ENCODE measurements around the gene ROS1. TPM values are rescaled to one million over a fixed set of nuclear protein-coding genes. Genes with fewer than 3 reads are reported as not detected.

ROS1 gene
- total and polyA plus RNA-seq, 4 donors: under 0.01 TPM; not detected in 3

DNA sequence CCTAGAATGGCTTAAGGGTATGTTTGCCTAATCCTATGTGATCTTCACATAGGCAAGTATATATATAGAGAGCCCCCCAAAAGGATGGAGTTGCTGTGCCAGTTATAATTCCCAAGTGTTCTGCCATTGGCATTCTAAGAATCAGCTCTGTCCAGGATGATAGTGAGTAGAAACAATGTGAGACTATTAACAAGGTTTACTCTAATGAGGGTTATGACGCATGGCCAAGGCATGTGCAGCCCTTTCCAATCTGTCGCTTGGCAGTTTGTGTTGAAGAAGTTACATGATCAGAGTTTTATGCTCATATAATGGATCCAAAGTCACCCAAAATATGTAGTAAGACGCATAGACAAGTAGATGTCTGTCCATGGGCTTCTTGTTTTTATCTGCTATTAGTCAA, 126.8 kb downstream of the ROS1 start:
- H3K9me3 ChIP-seq (ENCODE audit: control insufficient read depth in 4 of 4, low read length in 3 of 4): no peaks in the 10 kb centered on the region
- 92% methylated on average over 3 of the region's 3 CpGs for WGBS
- no peak for TF ChIP-seq JUND (IDR thresholded peaks at IDR 0.05)
- no peak for TF ChIP-seq FOXA2 (IDR thresholded peaks at IDR 0.05)
- TF ChIP-seq HNF4G (IDR thresholded peaks at IDR 0.05): no peak
- TF ChIP-seq, protein P1, sequence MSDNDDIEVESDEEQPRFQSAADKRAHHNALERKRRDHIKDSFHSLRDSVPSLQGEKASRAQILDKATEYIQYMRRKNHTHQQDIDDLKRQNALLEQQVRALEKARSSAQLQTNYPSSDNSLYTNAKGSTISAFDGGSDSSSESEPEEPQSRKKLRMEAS (IDR thresholded peaks at IDR 0.05): no peak
- TF ChIP-seq, protein P2, sequence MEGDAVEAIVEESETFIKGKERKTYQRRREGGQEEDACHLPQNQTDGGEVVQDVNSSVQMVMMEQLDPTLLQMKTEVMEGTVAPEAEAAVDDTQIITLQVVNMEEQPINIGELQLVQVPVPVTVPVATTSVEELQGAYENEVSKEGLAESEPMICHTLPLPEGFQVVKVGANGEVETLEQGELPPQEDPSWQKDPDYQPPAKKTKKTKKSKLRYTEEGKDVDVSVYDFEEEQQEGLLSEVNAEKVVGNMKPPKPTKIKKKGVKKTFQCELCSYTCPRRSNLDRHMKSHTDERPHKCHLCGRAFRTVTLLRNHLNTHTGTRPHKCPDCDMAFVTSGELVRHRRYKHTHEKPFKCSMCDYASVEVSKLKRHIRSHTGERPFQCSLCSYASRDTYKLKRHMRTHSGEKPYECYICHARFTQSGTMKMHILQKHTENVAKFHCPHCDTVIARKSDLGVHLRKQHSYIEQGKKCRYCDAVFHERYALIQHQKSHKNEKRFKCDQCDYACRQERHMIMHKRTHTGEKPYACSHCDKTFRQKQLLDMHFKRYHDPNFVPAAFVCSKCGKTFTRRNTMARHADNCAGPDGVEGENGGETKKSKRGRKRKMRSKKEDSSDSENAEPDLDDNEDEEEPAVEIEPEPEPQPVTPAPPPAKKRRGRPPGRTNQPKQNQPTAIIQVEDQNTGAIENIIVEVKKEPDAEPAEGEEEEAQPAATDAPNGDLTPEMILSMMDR (IDR thresholded peaks at IDR 0.05; ENCODE audit: low read depth, low read length, missing input control): no peak
- TF ChIP-seq TAF1 (conservative IDR thresholded peaks at IDR 0.05): no peak
- TF ChIP-seq, protein P3, sequence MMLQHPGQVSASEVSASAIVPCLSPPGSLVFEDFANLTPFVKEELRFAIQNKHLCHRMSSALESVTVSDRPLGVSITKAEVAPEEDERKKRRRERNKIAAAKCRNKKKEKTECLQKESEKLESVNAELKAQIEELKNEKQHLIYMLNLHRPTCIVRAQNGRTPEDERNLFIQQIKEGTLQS (IDR thresholded peaks at IDR 0.05): no peak

DNA sequence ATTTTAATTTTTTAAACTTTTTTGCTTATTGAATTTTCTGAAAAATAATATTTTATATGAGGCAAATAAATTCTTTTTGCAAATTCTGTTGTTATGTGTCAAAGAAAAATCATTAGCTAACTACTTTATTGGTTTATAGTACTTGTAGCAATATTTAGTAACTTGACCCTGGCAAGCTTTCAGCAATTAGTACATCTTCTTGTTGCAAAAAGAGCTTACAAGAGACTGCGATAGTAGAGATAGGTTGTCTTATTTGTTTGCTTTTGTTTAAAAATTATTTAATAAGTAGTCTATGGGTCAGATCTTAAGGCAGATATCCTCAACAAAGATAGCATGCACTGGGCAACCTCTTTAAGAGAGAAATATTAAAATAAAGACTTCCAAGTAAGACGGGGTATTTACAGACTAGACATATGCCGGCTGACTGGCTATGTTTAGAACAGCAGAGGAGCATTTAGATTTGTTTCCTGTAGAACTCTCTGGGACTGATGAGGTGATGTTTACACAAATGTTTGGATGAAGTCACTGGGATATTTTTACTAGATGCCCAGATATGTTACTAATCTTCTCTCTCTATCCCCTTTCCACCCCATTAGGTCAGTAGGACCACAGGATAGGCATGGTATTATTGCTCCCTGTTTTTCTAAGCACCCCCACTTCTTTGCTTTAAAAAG, 135.4 kb downstream of the ROS1 start:
- WGBS: 72% methylated on average over 3 of the region's 3 CpGs
- Histone ChIP-seq H3K27me3 (ENCODE audit: control insufficient read depth in 4 of 4, insufficient read depth in 4 of 4, low read length in 3 of 4) (peaks cover 0 to 10% (median 0%) of the 10 kb centered on the region in 4 donors), H3K4me1 (ENCODE audit: control insufficient read depth in 4 of 4, insufficient read depth in 4 of 4, low read length in 3 of 4) (no peaks in the 10 kb centered on the region), H3K4me3 (ENCODE audit: low read depth in 1 of 3, low read length in 3 of 3) (no peak overlapping the region), H3K36me3 (ENCODE audit: control insufficient read depth in 4 of 4, insufficient read depth in 3 of 4, low read depth in 1 of 4, low read length in 3 of 4) (no peaks in the 10 kb centered on the region), H3K9ac (ENCODE audit: low read depth in 1 of 2, low read length in 2 of 2) (no peak overlapping the region), H3K27ac (ENCODE audit: low read depth in 1 of 2, low read length in 2 of 2) (no peak overlapping the region), H3K9me3 (ENCODE audit: control insufficient read depth in 4 of 4, low read length in 3 of 4) (no peaks in the 10 kb centered on the region)
- no peak for TF ChIP-seq EGR1 (IDR thresholded peaks at IDR 0.05; ENCODE audit: low read depth in 2 of 2)
- no peak for TF ChIP-seq NR2F2 (IDR thresholded peaks at IDR 0.05)
- TF ChIP-seq RXRA (IDR thresholded peaks at IDR 0.05): no peak
- no peak for TF ChIP-seq JUND (IDR thresholded peaks at IDR 0.05)
- no peak for TF ChIP-seq FOXA1 (IDR thresholded peaks at IDR 0.05)
- TF ChIP-seq, protein P1 (IDR thresholded peaks at IDR 0.05): no peak
- no peak for TF ChIP-seq FOXA2 (IDR thresholded peaks at IDR 0.05)
- no peak for TF ChIP-seq TAF1 (conservative IDR thresholded peaks at IDR 0.05)
- TF ChIP-seq, protein P4, sequence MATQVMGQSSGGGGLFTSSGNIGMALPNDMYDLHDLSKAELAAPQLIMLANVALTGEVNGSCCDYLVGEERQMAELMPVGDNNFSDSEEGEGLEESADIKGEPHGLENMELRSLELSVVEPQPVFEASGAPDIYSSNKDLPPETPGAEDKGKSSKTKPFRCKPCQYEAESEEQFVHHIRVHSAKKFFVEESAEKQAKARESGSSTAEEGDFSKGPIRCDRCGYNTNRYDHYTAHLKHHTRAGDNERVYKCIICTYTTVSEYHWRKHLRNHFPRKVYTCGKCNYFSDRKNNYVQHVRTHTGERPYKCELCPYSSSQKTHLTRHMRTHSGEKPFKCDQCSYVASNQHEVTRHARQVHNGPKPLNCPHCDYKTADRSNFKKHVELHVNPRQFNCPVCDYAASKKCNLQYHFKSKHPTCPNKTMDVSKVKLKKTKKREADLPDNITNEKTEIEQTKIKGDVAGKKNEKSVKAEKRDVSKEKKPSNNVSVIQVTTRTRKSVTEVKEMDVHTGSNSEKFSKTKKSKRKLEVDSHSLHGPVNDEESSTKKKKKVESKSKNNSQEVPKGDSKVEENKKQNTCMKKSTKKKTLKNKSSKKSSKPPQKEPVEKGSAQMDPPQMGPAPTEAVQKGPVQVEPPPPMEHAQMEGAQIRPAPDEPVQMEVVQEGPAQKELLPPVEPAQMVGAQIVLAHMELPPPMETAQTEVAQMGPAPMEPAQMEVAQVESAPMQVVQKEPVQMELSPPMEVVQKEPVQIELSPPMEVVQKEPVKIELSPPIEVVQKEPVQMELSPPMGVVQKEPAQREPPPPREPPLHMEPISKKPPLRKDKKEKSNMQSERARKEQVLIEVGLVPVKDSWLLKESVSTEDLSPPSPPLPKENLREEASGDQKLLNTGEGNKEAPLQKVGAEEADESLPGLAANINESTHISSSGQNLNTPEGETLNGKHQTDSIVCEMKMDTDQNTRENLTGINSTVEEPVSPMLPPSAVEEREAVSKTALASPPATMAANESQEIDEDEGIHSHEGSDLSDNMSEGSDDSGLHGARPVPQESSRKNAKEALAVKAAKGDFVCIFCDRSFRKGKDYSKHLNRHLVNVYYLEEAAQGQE (IDR thresholded peaks at IDR 0.05): no peak
- no peak for TF ChIP-seq YY1 (IDR thresholded peaks at IDR 0.05)
- TF ChIP-seq, protein P5, sequence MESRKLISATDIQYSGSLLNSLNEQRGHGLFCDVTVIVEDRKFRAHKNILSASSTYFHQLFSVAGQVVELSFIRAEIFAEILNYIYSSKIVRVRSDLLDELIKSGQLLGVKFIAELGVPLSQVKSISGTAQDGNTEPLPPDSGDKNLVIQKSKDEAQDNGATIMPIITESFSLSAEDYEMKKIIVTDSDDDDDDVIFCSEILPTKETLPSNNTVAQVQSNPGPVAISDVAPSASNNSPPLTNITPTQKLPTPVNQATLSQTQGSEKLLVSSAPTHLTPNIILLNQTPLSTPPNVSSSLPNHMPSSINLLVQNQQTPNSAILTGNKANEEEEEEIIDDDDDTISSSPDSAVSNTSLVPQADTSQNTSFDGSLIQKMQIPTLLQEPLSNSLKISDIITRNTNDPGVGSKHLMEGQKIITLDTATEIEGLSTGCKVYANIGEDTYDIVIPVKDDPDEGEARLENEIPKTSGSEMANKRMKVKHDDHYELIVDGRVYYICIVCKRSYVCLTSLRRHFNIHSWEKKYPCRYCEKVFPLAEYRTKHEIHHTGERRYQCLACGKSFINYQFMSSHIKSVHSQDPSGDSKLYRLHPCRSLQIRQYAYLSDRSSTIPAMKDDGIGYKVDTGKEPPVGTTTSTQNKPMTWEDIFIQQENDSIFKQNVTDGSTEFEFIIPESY (IDR thresholded peaks at IDR 0.05): no peak
- TF ChIP-seq, protein P2 (IDR thresholded peaks at IDR 0.05; ENCODE audit: low read depth, low read length, missing input control): no peak
- TF ChIP-seq RAD21 (IDR thresholded peaks at IDR 0.05): no peak
- TF ChIP-seq HNF4A (conservative IDR thresholded peaks at IDR 0.05): no peak
- no peak for DNase-seq (ENCODE audit: low spot score)

More for the DNA sequence above, 126.8 kb downstream of the ROS1 start:
- no peaks in the 10 kb centered on the region for H3K4me1 ChIP-seq (ENCODE audit: control insufficient read depth in 4 of 4, insufficient read depth in 4 of 4, low read length in 3 of 4)
- no peaks in the 10 kb centered on the region for H3K36me3 ChIP-seq (ENCODE audit: control insufficient read depth in 4 of 4, insufficient read depth in 3 of 4, low read depth in 1 of 4, low read length in 3 of 4)
- H3K4me3 ChIP-seq (ENCODE audit: low read depth in 1 of 3, low read length in 3 of 3): no peak overlapping the region
- H3K27ac ChIP-seq (ENCODE audit: low read depth in 1 of 2, low read length in 2 of 2): no peak overlapping the region
- no peak for DNase-seq (ENCODE audit: low spot score)
- no peak overlapping the region for H3K9ac ChIP-seq (ENCODE audit: low read depth in 1 of 2, low read length in 2 of 2)
- H3K27me3 ChIP-seq (ENCODE audit: control insufficient read depth in 4 of 4, insufficient read depth in 4 of 4, low read length in 3 of 4): peaks cover 0 to 5% (median 0%) of the 10 kb centered on the region in 4 donors
